ENCODE results near the gene TGFBR1.

TGFBR1 gene

DNA sequence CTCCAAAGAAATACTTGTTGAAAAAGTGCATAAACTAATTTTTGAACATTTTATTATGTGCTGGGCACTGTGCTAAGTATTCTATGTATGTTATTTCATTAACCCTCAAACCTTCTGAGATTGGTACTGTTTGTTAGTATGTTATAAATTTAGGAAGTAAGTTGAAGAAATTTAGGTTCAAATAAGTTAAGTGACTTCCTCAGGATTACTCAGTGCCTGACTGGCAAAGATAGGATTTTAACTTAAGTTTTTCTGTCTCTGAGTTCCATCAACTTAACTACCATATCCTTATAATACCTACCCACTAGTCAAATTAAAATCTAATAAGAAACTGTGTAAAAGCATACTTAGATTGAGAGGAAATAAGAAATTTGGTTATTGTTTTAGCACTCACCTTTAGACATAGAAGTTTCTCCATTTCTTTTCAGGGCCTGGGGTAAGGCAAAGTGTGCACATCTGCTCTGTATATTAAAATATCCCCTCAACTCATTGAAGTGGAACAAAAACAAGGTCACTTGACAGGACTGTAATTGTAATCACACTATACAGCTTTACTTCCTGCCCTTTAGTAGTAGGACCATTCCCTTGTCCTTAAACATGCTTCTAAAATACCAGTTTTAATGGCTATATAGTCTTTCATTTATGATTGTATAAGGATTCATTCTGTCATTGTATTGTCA is 15.2 kb downstream of the TGFBR1 start:
- no peak for ATAC-seq
- TF ChIP-seq ZNF70 (CRISPR knock-in tag; IDR thresholded peaks at IDR 0.05), result no peak
- TF ChIP-seq ISL1 (CRISPR knock-in tag; IDR thresholded peaks at IDR 0.05), result no peak
- TF ChIP-seq, protein P1, sequence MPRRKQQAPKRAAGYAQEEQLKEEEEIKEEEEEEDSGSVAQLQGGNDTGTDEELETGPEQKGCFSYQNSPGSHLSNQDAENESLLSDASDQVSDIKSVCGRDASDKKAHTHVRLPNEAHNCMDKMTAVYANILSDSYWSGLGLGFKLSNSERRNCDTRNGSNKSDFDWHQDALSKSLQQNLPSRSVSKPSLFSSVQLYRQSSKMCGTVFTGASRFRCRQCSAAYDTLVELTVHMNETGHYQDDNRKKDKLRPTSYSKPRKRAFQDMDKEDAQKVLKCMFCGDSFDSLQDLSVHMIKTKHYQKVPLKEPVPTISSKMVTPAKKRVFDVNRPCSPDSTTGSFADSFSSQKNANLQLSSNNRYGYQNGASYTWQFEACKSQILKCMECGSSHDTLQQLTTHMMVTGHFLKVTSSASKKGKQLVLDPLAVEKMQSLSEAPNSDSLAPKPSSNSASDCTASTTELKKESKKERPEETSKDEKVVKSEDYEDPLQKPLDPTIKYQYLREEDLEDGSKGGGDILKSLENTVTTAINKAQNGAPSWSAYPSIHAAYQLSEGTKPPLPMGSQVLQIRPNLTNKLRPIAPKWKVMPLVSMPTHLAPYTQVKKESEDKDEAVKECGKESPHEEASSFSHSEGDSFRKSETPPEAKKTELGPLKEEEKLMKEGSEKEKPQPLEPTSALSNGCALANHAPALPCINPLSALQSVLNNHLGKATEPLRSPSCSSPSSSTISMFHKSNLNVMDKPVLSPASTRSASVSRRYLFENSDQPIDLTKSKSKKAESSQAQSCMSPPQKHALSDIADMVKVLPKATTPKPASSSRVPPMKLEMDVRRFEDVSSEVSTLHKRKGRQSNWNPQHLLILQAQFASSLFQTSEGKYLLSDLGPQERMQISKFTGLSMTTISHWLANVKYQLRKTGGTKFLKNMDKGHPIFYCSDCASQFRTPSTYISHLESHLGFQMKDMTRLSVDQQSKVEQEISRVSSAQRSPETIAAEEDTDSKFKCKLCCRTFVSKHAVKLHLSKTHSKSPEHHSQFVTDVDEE (CRISPR knock-in tag; IDR thresholded peaks at IDR 0.05), result no peak
- TF ChIP-seq, protein P2, sequence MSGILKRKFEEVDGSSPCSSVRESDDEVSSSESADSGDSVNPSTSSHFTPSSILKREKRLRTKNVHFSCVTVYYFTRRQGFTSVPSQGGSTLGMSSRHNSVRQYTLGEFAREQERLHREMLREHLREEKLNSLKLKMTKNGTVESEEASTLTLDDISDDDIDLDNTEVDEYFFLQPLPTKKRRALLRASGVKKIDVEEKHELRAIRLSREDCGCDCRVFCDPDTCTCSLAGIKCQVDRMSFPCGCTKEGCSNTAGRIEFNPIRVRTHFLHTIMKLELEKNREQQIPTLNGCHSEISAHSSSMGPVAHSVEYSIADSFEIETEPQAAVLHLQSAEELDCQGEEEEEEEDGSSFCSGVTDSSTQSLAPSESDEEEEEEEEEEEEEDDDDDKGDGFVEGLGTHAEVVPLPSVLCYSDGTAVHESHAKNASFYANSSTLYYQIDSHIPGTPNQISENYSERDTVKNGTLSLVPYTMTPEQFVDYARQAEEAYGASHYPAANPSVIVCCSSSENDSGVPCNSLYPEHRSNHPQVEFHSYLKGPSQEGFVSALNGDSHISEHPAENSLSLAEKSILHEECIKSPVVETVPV (CRISPR knock-in tag; IDR thresholded peaks at IDR 0.05), result no peak
- no peak for TF ChIP-seq GLIS3 (CRISPR knock-in tag; IDR thresholded peaks at IDR 0.05)
- TF ChIP-seq ZFP3 (CRISPR knock-in tag; IDR thresholded peaks at IDR 0.05), result no peak
- TF ChIP-seq ZC3H10 (CRISPR knock-in tag; IDR thresholded peaks at IDR 0.05), result no peak
- no peak for TF ChIP-seq ARNTL (CRISPR knock-in tag; IDR thresholded peaks at IDR 0.05; ENCODE audit: borderline replicate concordance, low read depth)
- no peak for TF ChIP-seq TOX (CRISPR knock-in tag; IDR thresholded peaks at IDR 0.05; ENCODE audit: borderline replicate concordance)
- TF ChIP-seq BACH2 (CRISPR knock-in tag; IDR thresholded peaks at IDR 0.05; ENCODE audit: borderline replicate concordance), result no peak
- no peak for TF ChIP-seq OSR1 (CRISPR knock-in tag; IDR thresholded peaks at IDR 0.05)
- TF ChIP-seq, protein P3, sequence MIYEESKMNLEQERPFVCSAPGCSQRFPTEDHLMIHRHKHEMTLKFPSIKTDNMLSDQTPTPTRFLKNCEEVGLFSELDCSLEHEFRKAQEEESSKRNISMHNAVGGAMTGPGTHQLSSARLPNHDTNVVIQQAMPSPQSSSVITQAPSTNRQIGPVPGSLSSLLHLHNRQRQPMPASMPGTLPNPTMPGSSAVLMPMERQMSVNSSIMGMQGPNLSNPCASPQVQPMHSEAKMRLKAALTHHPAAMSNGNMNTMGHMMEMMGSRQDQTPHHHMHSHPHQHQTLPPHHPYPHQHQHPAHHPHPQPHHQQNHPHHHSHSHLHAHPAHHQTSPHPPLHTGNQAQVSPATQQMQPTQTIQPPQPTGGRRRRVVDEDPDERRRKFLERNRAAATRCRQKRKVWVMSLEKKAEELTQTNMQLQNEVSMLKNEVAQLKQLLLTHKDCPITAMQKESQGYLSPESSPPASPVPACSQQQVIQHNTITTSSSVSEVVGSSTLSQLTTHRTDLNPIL (CRISPR knock-in tag; IDR thresholded peaks at IDR 0.05; ENCODE audit: low read depth), result no peak
- TF ChIP-seq RARB (CRISPR knock-in tag; IDR thresholded peaks at IDR 0.05), result no peak

DNA sequence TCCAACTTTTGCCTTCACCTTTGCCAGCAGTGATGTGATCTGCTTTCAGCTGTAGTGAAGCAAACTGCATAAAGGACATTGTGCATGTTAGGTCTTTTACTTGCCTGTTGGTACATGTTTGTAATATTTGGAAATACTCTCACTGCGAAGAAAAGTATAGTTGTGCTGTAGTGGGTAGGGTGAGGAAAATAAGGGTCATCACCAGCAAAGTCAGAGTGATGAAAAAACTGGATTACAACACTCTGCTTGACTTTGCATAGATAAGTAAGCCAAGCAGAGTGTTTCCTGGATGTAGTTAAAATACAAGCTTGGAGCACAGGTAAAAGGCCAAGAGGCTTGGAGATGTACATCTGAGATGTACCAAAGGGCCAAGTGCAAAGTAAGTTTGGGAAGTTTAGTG is 16.7 kb downstream of the TGFBR1 start:
- no peak for ATAC-seq

More for the DNA sequence above, 16.7 kb downstream of the TGFBR1 start:
- no peak for TF ChIP-seq ZFP3 (CRISPR knock-in tag; IDR thresholded peaks at IDR 0.05)
- TF ChIP-seq ARNTL (CRISPR knock-in tag; IDR thresholded peaks at IDR 0.05; ENCODE audit: borderline replicate concordance, low read depth), result no peak
- no peak for TF ChIP-seq ZNF70 (CRISPR knock-in tag; IDR thresholded peaks at IDR 0.05)
- no peak for TF ChIP-seq OSR1 (CRISPR knock-in tag; IDR thresholded peaks at IDR 0.05)
- TF ChIP-seq, protein P3 (CRISPR knock-in tag; IDR thresholded peaks at IDR 0.05; ENCODE audit: low read depth), result no peak
- TF ChIP-seq ZFP30 (CRISPR knock-in tag; IDR thresholded peaks at IDR 0.05), result no peak
- no peak for TF ChIP-seq GLIS3 (CRISPR knock-in tag; IDR thresholded peaks at IDR 0.05)
- no peak for TF ChIP-seq ZNF565 (CRISPR knock-in tag; conservative IDR thresholded peaks at IDR 0.05; ENCODE audit: low read depth)
- TF ChIP-seq ISL1 (CRISPR knock-in tag; IDR thresholded peaks at IDR 0.05), result no peak
- TF ChIP-seq, protein P4, sequence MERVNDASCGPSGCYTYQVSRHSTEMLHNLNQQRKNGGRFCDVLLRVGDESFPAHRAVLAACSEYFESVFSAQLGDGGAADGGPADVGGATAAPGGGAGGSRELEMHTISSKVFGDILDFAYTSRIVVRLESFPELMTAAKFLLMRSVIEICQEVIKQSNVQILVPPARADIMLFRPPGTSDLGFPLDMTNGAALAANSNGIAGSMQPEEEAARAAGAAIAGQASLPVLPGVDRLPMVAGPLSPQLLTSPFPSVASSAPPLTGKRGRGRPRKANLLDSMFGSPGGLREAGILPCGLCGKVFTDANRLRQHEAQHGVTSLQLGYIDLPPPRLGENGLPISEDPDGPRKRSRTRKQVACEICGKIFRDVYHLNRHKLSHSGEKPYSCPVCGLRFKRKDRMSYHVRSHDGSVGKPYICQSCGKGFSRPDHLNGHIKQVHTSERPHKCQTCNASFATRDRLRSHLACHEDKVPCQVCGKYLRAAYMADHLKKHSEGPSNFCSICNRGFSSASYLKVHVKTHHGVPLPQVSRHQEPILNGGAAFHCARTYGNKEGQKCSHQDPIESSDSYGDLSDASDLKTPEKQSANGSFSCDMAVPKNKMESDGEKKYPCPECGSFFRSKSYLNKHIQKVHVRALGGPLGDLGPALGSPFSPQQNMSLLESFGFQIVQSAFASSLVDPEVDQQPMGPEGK (CRISPR knock-in tag; IDR thresholded peaks at IDR 0.05; ENCODE audit: borderline replicate concordance), result no peak
- no peak for TF ChIP-seq PPARA (CRISPR knock-in tag; IDR thresholded peaks at IDR 0.05; ENCODE audit: borderline replicate concordance)
- TF ChIP-seq, protein P2 (CRISPR knock-in tag; IDR thresholded peaks at IDR 0.05), result no peak
- no peak for TF ChIP-seq CSDC2 (CRISPR knock-in tag; IDR thresholded peaks at IDR 0.05)
- no peak for TF ChIP-seq RARB (CRISPR knock-in tag; IDR thresholded peaks at IDR 0.05)

All from SK-N-SH treated with all-trans-retinoic acid at 6 μM for 48 hours (cell line).